OCI-LY1 (cell line): ENCODE data around the gene BABAM1.
A peak's percentile ranks its signal among the peaks of the same experiment; 100 is the strongest.

Experiments
- H2AFZ ChIP-seq: fragments of 200-600 bp; sonication (generic), shearing (Covaris generic); 2 replicates; pipeline ENCODE4 v1.6.0; 2014; ENCODE audit warnings: antibody characterized with exemption, mild to moderate bottlenecking, low read length
- H3F3A ChIP-seq: fragments of 200-600 bp; sonication (generic), shearing (Covaris generic); 2 replicates; pipeline ENCODE4 v1.6.0; 2014; ENCODE audit warnings: mild to moderate bottlenecking, antibody characterized with exemption, low read length, moderate library complexity; ENCODE audit not compliant: insufficient read depth
- H3K27ac ChIP-seq: fragments of 200-600 bp; sonication (generic); 2 replicates; pipeline ENCODE4 v1.5.1; 2014; ENCODE audit warnings: low read length, mixed run types, mild to moderate bottlenecking, low read depth; ENCODE audit not compliant: poor library complexity, severe bottlenecking
- H3K27me3 ChIP-seq: fragments of 200-600 bp; sonication (generic); 2 replicates; pipeline ENCODE4 v1.6.0; 2014; ENCODE audit warnings: antibody characterized with exemption, mild to moderate bottlenecking, low read length, moderate library complexity; ENCODE audit not compliant: insufficient read depth
- H3K36me3 ChIP-seq: fragments of 200-600 bp; sonication (generic); 2 replicates; pipeline ENCODE4 v1.6.1; 2014; ENCODE audit warnings: mild to moderate bottlenecking, antibody characterized with exemption, low read length, moderate library complexity, mixed read lengths; ENCODE audit not compliant: insufficient read depth
- H3K4me1 ChIP-seq: fragments of 200-600 bp; sonication (generic); 2 replicates; pipeline ENCODE4 v1.5.1; 2014; ENCODE audit warnings: mild to moderate bottlenecking, low read length, moderate library complexity; ENCODE audit not compliant: insufficient read depth, severe bottlenecking
- H3K4me2 ChIP-seq: fragments of 200-600 bp; sonication (generic), shearing (Covaris generic); 2 replicates; pipeline ENCODE4 v1.6.1; 2014; ENCODE audit warnings: low read length
- H3K4me3 ChIP-seq: fragments of 200-600 bp; sonication (generic); 2 replicates; pipeline ENCODE4 v1.5.1; 2014; ENCODE audit warnings: low read length, low read depth, mild to moderate bottlenecking, mixed read lengths; ENCODE audit not compliant: poor library complexity, severe bottlenecking
- H3K79me2 ChIP-seq: fragments of 200-600 bp; shearing (Covaris generic); 2 replicates; pipeline ENCODE4 v1.6.1; 2016; ENCODE audit warnings: mixed run types, low read length, mixed read lengths; ENCODE audit not compliant: insufficient read depth
- H3K9ac ChIP-seq: fragments of 200-600 bp; sonication (generic), shearing (Covaris generic); 2 replicates; pipeline ENCODE4 v1.6.1; 2014; ENCODE audit warnings: mild to moderate bottlenecking, low read length, mixed read lengths
- H3K9me2 ChIP-seq: fragments of 200-600 bp; sonication (generic), shearing (Covaris generic); 2 replicates; pipeline ENCODE4 v1.6.1; 2014; ENCODE audit warnings: low read depth, mild to moderate bottlenecking, low read length, mixed read lengths
- H3K9me3 ChIP-seq: fragments of 200-600 bp; shearing (Covaris generic); 2 replicates; pipeline ENCODE4 v1.6.1; 2014; ENCODE audit warnings: low read length, mixed read lengths
- H4K20me1 ChIP-seq: fragments of 200-600 bp; sonication (generic), shearing (Covaris generic); 2 replicates; pipeline ENCODE4 v1.6.0; 2016; ENCODE audit warnings: mild to moderate bottlenecking, low read length; ENCODE audit not compliant: insufficient read depth
- EZH2 ChIP-seq: fragments of 200-600 bp; sonication (generic), shearing (Covaris generic); IDR thresholded peaks from 2 replicates; pipeline ENCODE4 v1.8.0; 2017; ENCODE audit warnings: borderline replicate concordance, mixed run types, mild to moderate bottlenecking, antibody characterized with exemption, low read length, moderate library complexity, mixed read lengths
- TF ChIP-seq, protein P1 (sequence below): fragments of 200-600 bp; sonication (generic), shearing (Covaris generic); IDR thresholded peaks from 2 replicates; pipeline ENCODE4 v1.5.1; 2017; ENCODE audit warnings: mild to moderate bottlenecking, antibody characterized with exemption, low read length, moderate library complexity, mixed read lengths

BABAM1 gene

DNA sequence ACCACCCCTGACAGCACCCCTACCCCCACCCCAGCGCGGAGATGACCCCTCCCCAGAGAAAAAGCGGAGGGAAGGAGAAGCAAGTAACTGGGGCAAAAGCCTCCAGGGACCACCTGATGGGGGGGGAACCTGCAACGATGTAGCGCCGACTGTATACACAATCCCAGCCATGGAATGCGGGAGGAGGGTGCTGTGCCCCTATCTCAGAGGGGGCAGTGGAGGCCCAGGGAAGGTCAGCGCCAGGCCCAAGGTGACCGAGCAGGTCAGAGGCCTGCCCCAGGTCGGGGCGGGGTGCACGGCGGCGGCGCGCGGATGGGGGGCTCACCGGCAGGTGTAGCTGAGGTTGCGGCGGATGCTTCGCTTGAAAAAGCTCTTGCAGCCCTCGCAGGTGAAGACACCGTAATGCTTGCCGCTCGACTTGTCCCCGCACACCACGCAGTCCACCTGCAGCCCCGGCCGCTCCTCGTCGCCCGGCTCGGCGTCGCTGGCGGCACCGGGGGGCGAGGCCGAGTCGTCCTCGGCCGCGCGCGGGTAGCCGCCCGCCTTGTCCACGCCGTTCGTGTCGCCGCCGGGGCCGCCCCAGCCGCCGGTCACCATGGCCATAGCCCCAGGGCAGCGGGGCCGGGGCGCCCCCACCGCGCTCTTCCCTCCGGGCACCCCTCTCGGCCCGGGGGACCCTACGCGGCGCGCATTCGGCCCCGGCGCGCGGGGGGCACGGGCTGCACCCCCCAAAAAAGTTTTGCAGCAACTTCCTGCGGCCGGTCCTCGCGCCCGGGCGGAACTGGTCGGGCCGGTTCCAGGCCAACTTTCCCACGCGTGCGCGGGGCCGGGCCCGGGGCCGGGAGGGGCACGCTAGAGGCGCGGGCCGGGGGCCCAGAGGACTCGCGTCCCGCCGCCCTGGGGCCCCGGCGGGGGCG is 22.4 kb upstream of the BABAM1 start:
- peaks cover 36% of the 10 kb centered on the region for H3K4me1 ChIP-seq
- peak overlapping the region; percentile 59 for H3K27ac ChIP-seq
- H3K9ac ChIP-seq = peak overlapping the region; percentile 51
- no peaks in the 10 kb centered on the region for H3F3A ChIP-seq
- H2AFZ ChIP-seq = no peak overlapping the region
- peak overlapping the region; percentile 79 for H3K4me2 ChIP-seq
- no peaks in the 10 kb centered on the region for H3K9me3 ChIP-seq
- peak overlapping the region; percentile 66 for H3K4me3 ChIP-seq
- H3K36me3 ChIP-seq = 0 out of 2 replicates have a peak, but pooled peaks cover 4% of the 10 kb centered on the region
- TF ChIP-seq, protein P1, sequence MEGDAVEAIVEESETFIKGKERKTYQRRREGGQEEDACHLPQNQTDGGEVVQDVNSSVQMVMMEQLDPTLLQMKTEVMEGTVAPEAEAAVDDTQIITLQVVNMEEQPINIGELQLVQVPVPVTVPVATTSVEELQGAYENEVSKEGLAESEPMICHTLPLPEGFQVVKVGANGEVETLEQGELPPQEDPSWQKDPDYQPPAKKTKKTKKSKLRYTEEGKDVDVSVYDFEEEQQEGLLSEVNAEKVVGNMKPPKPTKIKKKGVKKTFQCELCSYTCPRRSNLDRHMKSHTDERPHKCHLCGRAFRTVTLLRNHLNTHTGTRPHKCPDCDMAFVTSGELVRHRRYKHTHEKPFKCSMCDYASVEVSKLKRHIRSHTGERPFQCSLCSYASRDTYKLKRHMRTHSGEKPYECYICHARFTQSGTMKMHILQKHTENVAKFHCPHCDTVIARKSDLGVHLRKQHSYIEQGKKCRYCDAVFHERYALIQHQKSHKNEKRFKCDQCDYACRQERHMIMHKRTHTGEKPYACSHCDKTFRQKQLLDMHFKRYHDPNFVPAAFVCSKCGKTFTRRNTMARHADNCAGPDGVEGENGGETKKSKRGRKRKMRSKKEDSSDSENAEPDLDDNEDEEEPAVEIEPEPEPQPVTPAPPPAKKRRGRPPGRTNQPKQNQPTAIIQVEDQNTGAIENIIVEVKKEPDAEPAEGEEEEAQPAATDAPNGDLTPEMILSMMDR = no peak
- no peak for TF ChIP-seq EZH2
- H3K9me2 ChIP-seq = no peaks in the 10 kb centered on the region
- no peaks in the 10 kb centered on the region for H3K79me2 ChIP-seq
- no peaks in the 10 kb centered on the region for H4K20me1 ChIP-seq
- H3K27me3 ChIP-seq = no peaks in the 10 kb centered on the region

DNA sequence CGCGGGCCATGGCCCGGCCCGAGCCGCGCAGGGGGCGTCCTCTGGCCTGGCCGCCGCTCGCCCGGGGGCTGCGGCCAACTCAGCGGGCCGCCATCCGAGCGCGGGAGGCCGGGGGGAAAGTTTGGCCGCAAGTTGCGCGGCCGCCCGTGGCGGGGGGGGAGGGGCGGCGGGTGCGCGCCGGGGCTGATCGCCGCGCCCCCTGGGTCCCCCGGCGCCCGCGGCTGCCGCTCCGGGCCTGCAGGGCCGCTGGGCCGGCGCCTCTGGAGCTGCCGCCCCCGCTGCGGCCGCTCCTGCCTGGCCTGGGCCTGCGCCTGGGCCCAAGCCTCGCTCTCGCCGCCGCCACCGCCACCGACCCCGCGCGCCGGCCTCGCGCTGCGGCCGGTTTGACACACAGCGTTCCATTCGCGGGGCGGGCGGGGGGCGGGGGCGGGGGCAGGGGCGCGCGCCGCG is 21.7 kb upstream of the BABAM1 start, which contains the start of gene NR2F6:
Gene NR2F6 (minus strand): TSS at position 385 of the 450 bp plus-strand sequence. CDS start 699 bp downstream, outside the sequence.
- Histone ChIP-seq H2AFZ (no peak within 1 kb of the TSS), H3K9ac (peak within 1 kb of the TSS; percentile 90), H3K27ac (peak within 1 kb of the TSS; percentile 80), H3K9me3 (no peaks in the 10 kb centered on the region), H3K4me3 (peak within 1 kb of the TSS; percentile 79), H3K4me1 (peaks cover 36% of the 10 kb centered on the region), H3K4me2 (peak within 1 kb of the TSS; percentile 95), H3K27me3 (no peaks in the 10 kb centered on the region), H4K20me1 (no peaks in the 10 kb centered on the region), H3K79me2 (no peaks in the 10 kb centered on the region), H3K9me2 (no peaks in the 10 kb centered on the region), H3K36me3 (no peaks in the 10 kb centered on the region), H3F3A (no peaks in the 10 kb centered on the region)
- TF ChIP-seq, protein P1 = no peak
- no peak for TF ChIP-seq EZH2

DNA sequence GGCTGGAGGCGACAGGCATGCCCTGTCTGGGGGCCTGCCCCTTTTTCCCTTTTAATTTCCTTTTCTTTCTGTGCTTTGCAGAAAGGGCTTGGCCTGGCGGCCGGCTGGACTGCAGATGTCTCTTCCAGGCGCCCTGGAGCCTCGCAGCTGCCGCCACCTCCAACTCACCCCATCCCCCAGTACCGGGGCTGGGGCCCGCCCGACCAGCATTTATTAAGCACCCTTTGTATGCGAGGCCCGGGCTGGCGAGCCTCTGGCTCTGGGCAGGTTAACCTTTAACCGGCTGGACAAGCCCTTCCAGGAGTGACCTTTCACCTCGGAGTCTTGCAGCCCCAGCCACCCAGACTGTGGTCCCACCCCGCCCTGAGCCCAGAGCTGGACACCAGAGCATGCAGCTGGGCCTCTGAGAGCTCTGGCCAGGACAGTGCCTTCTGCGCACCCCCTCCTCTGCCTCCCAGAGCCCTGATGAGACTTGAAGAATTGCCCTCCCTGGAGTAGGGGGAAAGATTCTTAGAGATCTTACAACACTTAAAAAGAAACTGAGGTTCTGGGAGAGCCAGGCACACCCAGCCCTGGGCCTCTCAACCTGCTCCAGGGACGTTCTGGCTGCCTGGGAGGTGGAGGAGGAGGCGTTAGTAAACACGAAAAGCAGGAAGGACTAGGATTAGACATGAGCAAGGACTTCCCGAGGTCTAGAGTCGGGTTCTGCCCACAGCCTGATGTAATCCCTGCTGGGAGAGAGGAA is 20.4 kb upstream of the BABAM1 start:
- no peaks in the 10 kb centered on the region for H3K9me2 ChIP-seq
- H3F3A ChIP-seq = no peaks in the 10 kb centered on the region
- H3K4me1 ChIP-seq = peaks cover 36% of the 10 kb centered on the region
- peak overlapping the region; percentile 95 for H3K4me2 ChIP-seq
- no peak overlapping the region for H2AFZ ChIP-seq
- TF ChIP-seq, protein P1 = no peak
- TF ChIP-seq EZH2 = no peak
- peak overlapping the region; percentile 90 for H3K9ac ChIP-seq
- H3K36me3 ChIP-seq = no peaks in the 10 kb centered on the region
- no peaks in the 10 kb centered on the region for H3K27me3 ChIP-seq
- no peaks in the 10 kb centered on the region for H4K20me1 ChIP-seq
- peak overlapping the region; percentile 79 for H3K4me3 ChIP-seq
- H3K27ac ChIP-seq = peak overlapping the region; percentile 80
- H3K9me3 ChIP-seq = no peaks in the 10 kb centered on the region
- no peaks in the 10 kb centered on the region for H3K79me2 ChIP-seq
